BLaER1 treated with 17β-estradiol and CSF1 and Interleukin-3, amounts not matched to agents 10 nM and 100 nM (cell line): ENCODE data around the gene EVPL.

ENCODE experiments used
- H3K27ac ChIP-seq, 11 experiments: shearing (Covaris generic); formaldehyde crosslinking; 2 replicates each; pipeline ENCODE4 v1.8.1; 2022
- H3K27me3 ChIP-seq, 11 experiments: shearing (Covaris generic); formaldehyde crosslinking; 2 replicates each; pipeline ENCODE4 v1.8.1; 2022
- H3K36me3 ChIP-seq, 11 experiments: shearing (Covaris generic); formaldehyde crosslinking; 2 replicates each; pipeline ENCODE4 v1.8.1; 2022
- H3K4me1 ChIP-seq, 10 experiments: shearing (Covaris generic); formaldehyde crosslinking; 2 replicates each; pipeline ENCODE4 v1.8.1; 2022
- H3K4me2 ChIP-seq, 11 experiments: shearing (Covaris generic); formaldehyde crosslinking; 2 replicates each; pipeline ENCODE4 v1.8.1; 2022
- H3K4me3 ChIP-seq, 10 experiments: shearing (Covaris generic); formaldehyde crosslinking; 2 replicates each; pipeline ENCODE4 v1.8.1; 2022
- H3K9ac ChIP-seq, 11 experiments: shearing (Covaris generic); formaldehyde crosslinking; 2 replicates each; pipeline ENCODE4 v1.8.1; 2022
- H3K9me3 ChIP-seq, 11 experiments: shearing (Covaris generic); formaldehyde crosslinking; replicated peaks in 1 of 11; 2 replicates each; pipeline ENCODE4 v1.8.1; 2022
- H4K20me1 ChIP-seq, 11 experiments: shearing (Covaris generic); formaldehyde crosslinking; 2 replicates each; pipeline ENCODE4 v1.8.1; 2022
- Cebpa-rat ChIP-seq, 11 experiments: shearing (Covaris generic); IDR thresholded peaks; 2 replicates each; pipeline ENCODE4 v1.8.1; 2022

The EVPL gene

GRCh38 chr17:76026714-76027158 is 370 bp downstream of the EVPL start:
- H3K9ac ChIP-seq, result no peak overlapping the region
- no peak overlapping the region for H3K4me3 ChIP-seq
- H4K20me1 ChIP-seq, result no peaks in the 10 kb centered on the region
- no peak overlapping the region for H3K27ac ChIP-seq
- no peaks in the 10 kb centered on the region for H3K9me3 ChIP-seq
- no peaks in the 10 kb centered on the region for H3K27me3 ChIP-seq
- no peak overlapping the region for H3K4me2 ChIP-seq
- no peaks in the 10 kb centered on the region for H3K36me3 ChIP-seq
- peaks cover 10 to 46% (median 35%) of the 10 kb centered on the region in 10 experiments; a peak in 19 of 20 replicates for H3K4me1 ChIP-seq
- no peak for TF ChIP-seq Cebpa-rat (IDR thresholded peaks at IDR 0.05)

- H3K4me2 ChIP-seq, result no peak overlapping the region
- peaks cover 10 to 51% (median 32%) of the 10 kb centered on the region in 10 experiments; a peak in 19 of 20 replicates for H3K4me1 ChIP-seq
- no peak for TF ChIP-seq Cebpa-rat (IDR thresholded peaks at IDR 0.05)
- no peak overlapping the region for H3K4me3 ChIP-seq
- H3K27me3 ChIP-seq, result 0 out of 22 replicates have a peak, but pooled peaks cover 0 to under 1% (median 0%) of the 10 kb centered on the region in 11 experiments
- H3K36me3 ChIP-seq, result no peaks in the 10 kb centered on the region
- no peaks in the 10 kb centered on the region for H4K20me1 ChIP-seq
- H3K9me3 ChIP-seq, result no peaks in the 10 kb centered on the region
- H3K27ac ChIP-seq, result no peak overlapping the region
- H3K9ac ChIP-seq, result no peak overlapping the region
Measured at GRCh38 chr17:76025294-76025693, 1.8 kb downstream of the EVPL start.

- Histone ChIP-seq H3K9ac (no peak overlapping the region), H3K4me1 (peaks cover 2 to 48% (median 27%) of the 10 kb centered on the region in 10 experiments; a peak in 19 of 20 replicates), H4K20me1 (no peaks in the 10 kb centered on the region), H3K4me2 (no peak overlapping the region), H3K36me3 (no peaks in the 10 kb centered on the region), H3K27ac (no peak overlapping the region), H3K4me3 (no peak overlapping the region), H3K27me3 (0 out of 22 replicates have a peak, but pooled peaks cover 0 to 3% (median 0%) of the 10 kb centered on the region in 11 experiments), H3K9me3 (no peaks in the 10 kb centered on the region)
- TF ChIP-seq Cebpa-rat (IDR thresholded peaks at IDR 0.05), result no peak
Measured at GRCh38 chr17:76024353-76024752, 2.8 kb downstream of the EVPL start.

- peaks cover 0 to 44% (median 22%) of the 10 kb centered on the region in 10 experiments; a peak in 15 of 20 replicates for H3K4me1 ChIP-seq
- no peak for TF ChIP-seq Cebpa-rat (IDR thresholded peaks at IDR 0.05)
- no peaks in the 10 kb centered on the region for H3K9me3 ChIP-seq
- H3K27ac ChIP-seq, result no peak overlapping the region
- no peaks in the 10 kb centered on the region for H3K36me3 ChIP-seq
- H3K27me3 ChIP-seq, result 0 out of 22 replicates have a peak, but pooled peaks cover 0 to 3% (median 0%) of the 10 kb centered on the region in 11 experiments
- H3K4me2 ChIP-seq, result no peak overlapping the region
- H3K4me3 ChIP-seq, result no peak overlapping the region
- no peak overlapping the region for H3K9ac ChIP-seq
- H4K20me1 ChIP-seq, result no peaks in the 10 kb centered on the region
Measured at GRCh38 chr17:76023900-76024237, 3.2 kb downstream of the EVPL start.

- no peak for TF ChIP-seq Cebpa-rat (IDR thresholded peaks at IDR 0.05)
- no peaks in the 10 kb centered on the region for H4K20me1 ChIP-seq
- no peaks in the 10 kb centered on the region for H3K36me3 ChIP-seq
- no peak overlapping the region for H3K4me2 ChIP-seq
- no peak overlapping the region for H3K9ac ChIP-seq
- H3K27me3 ChIP-seq, result 0 out of 22 replicates have a peak, but pooled peaks cover 0 to 3% (median 0%) of the 10 kb centered on the region in 11 experiments
- no peak overlapping the region for H3K4me3 ChIP-seq
- no peak overlapping the region for H3K27ac ChIP-seq
- H3K9me3 ChIP-seq, result no peaks in the 10 kb centered on the region
- peaks cover 0 to 38% (median 16%) of the 10 kb centered on the region in 10 experiments; a peak in 12 of 20 replicates for H3K4me1 ChIP-seq
Measured at GRCh38 chr17:76022973-76023899, 3.9 kb downstream of the EVPL start.

- H4K20me1 ChIP-seq, result no peaks in the 10 kb centered on the region
- H3K4me2 ChIP-seq, result peak overlapping the region in 1 of 11 experiments; percentile 24; a peak in 2 of 22 replicates
- no peak overlapping the region for H3K4me3 ChIP-seq
- H3K27ac ChIP-seq, result no peak overlapping the region
- H3K9ac ChIP-seq, result no peak overlapping the region
- H3K9me3 ChIP-seq, result no peaks in the 10 kb centered on the region
- 0 out of 22 replicates have a peak, but pooled peaks cover 0 to 3% (median 0%) of the 10 kb centered on the region in 11 experiments for H3K27me3 ChIP-seq
- peaks cover 0 to 29% (median 11%) of the 10 kb centered on the region in 10 experiments; a peak in 12 of 20 replicates for H3K4me1 ChIP-seq
- TF ChIP-seq Cebpa-rat (IDR thresholded peaks at IDR 0.05), result no peak
- H3K36me3 ChIP-seq, result no peaks in the 10 kb centered on the region
Measured at GRCh38 chr17:76022285-76022684, 4.8 kb downstream of the EVPL start.

- Histone ChIP-seq H3K9me3 (no peaks in the 10 kb centered on the region), H3K9ac (no peak overlapping the region), H3K27ac (no peak overlapping the region), H3K36me3 (no peaks in the 10 kb centered on the region), H3K4me2 (peak overlapping the region in 3 of 11 experiments; percentile 35 to 56 (median 41); a peak in 4 of 22 replicates), H3K4me1 (peaks cover 0 to 33% (median 10%) of the 10 kb centered on the region in 10 experiments; a peak in 11 of 20 replicates), H4K20me1 (no peaks in the 10 kb centered on the region), H3K27me3 (0 out of 22 replicates have a peak, but pooled peaks cover 0 to 3% (median 0%) of the 10 kb centered on the region in 11 experiments), H3K4me3 (no peak overlapping the region)
- TF ChIP-seq Cebpa-rat (IDR thresholded peaks at IDR 0.05), result no peak
Measured at GRCh38 chr17:76019833-76020467, 7.2 kb downstream of the EVPL start.

GRCh38 chr17:76018801-76019200 is 8.3 kb downstream of the EVPL start:
- Histone ChIP-seq H3K9ac (no peak overlapping the region), H4K20me1 (no peaks in the 10 kb centered on the region), H3K9me3 (no peaks in the 10 kb centered on the region), H3K4me2 (no peak overlapping the region), H3K27ac (no peak overlapping the region), H3K36me3 (no peaks in the 10 kb centered on the region), H3K27me3 (0 out of 22 replicates have a peak, but pooled peaks cover 0 to 3% (median 0%) of the 10 kb centered on the region in 11 experiments), H3K4me1 (peaks cover 0 to 44% (median 14%) of the 10 kb centered on the region in 10 experiments; a peak in 12 of 20 replicates), H3K4me3 (no peak overlapping the region)
- TF ChIP-seq Cebpa-rat (IDR thresholded peaks at IDR 0.05), result no peak

GRCh38 chr17:76018340-76018680 is 8.8 kb downstream of the EVPL start:
- H3K9me3 ChIP-seq, result no peaks in the 10 kb centered on the region
- no peaks in the 10 kb centered on the region for H4K20me1 ChIP-seq
- H3K4me1 ChIP-seq, result peaks cover 0 to 46% (median 14%) of the 10 kb centered on the region in 10 experiments; a peak in 12 of 20 replicates
- no peaks in the 10 kb centered on the region for H3K36me3 ChIP-seq
- no peak overlapping the region for H3K4me2 ChIP-seq
- H3K9ac ChIP-seq, result no peak overlapping the region
- H3K27ac ChIP-seq, result no peak overlapping the region
- no peak for TF ChIP-seq Cebpa-rat (IDR thresholded peaks at IDR 0.05)
- 0 out of 22 replicates have a peak, but pooled peaks cover 0 to 3% (median 0%) of the 10 kb centered on the region in 11 experiments for H3K27me3 ChIP-seq
- no peak overlapping the region for H3K4me3 ChIP-seq
